NK-92 treated with Interleukin-12 subunit alpha and Interleukin-12 subunit beta, amount 100 ng/mL, for 24 hours (cell line): ENCODE results near the gene BBOX1.
"Not testable (repeated sequence)": the region's sequence is repeated elsewhere in the genome, so short reads cannot be mapped to it uniquely, and the experiment has no call there.

Experiments
- DNase-seq: peaks from one replicate; lab custom pipeline; 2025; lab: John Stamatoyannopoulos, UW

Gene BBOX1, protein sequence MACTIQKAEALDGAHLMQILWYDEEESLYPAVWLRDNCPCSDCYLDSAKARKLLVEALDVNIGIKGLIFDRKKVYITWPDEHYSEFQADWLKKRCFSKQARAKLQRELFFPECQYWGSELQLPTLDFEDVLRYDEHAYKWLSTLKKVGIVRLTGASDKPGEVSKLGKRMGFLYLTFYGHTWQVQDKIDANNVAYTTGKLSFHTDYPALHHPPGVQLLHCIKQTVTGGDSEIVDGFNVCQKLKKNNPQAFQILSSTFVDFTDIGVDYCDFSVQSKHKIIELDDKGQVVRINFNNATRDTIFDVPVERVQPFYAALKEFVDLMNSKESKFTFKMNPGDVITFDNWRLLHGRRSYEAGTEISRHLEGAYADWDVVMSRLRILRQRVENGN

GRCh38 chr11:27040302-27041115, at the start of gene BBOX1:
TSS of gene BBOX1 (plus strand) at chr11:27040815. CDS start at chr11:27055431, 14,616 bp downstream.
- no peak for DNase-seq

GRCh38 chr11:26992031-26992541, 48.5 kb upstream of the BBOX1 start:
- DNase-seq, result no peak

DNA sequence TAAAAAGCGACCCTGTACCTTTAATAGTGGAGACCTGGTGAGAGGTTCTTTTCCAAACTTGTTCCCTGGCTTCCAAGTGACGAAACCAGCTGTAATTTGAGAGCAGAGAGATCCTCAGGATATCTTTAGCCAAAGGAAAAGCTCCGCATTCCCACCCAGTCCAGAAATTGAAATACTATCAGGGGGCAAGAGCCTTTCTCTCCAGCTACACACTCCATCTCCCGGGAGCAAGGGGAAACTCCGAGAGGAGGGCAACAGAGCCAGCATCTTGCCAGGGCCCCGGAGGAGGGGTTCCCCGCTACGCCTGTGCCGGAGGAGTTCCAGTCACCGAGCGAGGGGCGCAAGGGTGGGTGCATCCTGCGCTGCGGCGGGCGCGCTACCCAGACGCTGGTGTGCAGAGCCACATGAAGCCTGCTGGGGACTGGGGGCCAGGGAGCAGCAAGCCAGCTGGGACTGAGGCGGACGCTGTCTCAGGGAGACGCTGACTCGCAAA, 46.6 kb upstream of the BBOX1 start, which contains the start of gene FIBIN:
TSS of gene FIBIN (plus strand) at position 148 of the 493 bp plus-strand sequence. CDS start 415 bp downstream, outside the sequence.
- no peak for DNase-seq

DNA sequence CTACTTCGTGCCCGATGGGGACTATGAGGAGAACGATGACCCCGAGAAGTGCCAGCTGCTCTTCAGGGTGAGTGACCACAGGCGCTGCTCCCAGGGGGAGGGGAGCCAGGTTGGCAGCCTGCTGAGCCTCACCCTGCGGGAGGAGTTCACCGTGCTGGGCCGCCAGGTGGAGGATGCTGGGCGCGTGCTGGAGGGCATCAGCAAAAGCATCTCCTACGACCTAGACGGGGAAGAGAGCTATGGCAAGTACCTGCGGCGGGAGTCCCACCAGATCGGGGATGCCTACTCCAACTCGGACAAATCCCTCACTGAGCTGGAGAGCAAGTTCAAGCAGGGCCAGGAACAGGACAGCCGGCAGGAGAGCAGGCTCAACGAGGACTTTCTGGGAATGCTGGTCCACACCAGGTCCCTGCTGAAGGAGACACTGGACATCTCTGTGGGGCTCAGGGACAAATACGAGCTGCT, 46.0 kb upstream of the BBOX1 start:
- no peak for DNase-seq

DNA sequence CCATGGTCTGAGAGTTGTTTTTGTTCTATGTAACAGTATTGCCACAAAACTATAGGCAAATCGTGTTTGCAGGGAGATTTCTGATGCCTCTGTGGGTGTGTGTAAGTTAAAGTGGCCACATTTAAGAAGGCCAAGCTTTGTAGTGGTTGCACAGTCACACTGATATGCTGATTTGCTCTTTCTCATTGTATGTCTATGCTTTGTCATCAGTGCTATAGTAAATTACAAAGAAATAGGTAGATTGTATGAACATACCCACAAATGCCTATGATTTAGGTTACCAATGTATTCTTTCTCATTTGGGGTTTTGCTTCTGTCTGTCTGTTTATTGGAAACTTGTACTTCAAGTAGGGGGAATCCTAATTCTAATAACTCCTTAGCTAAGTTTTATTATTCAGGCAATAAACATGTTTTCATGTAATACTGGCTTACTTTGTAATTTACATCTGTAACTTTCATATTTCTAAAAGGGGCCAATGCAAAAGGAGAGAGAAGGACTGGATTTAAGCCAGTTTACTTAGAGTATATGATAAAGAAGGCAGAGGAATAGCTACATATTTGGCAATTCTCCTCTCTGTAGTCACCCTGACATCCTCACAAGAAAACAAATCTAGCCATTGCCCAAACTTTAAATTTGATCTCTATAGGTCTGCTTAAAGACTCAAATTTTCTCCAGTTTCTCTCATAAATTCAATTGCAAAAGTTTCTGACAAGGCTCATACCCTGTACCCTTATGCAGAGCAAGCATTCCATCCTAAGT, 44.7 kb upstream of the BBOX1 start:
- DNase-seq, result no peak

DNA sequence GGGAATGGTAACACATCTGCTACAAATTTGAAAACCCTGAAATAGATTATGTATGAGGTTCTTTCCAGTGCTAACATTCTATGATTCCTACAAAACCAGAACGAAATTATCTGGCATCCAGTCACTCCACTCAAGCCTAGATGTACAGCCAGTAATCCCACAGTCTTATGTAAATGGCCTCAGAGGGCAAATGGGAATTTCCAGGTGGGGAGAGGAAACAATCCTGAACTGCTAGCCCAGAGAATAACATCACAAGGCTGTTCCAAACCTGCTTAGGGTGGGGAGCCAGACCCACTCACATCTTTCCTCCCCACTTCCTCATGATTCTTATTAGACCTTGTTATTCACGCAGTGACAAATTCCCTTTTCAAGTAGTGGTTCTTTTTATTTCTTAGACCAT, 43.2 kb upstream of the BBOX1 start:
- no peak for DNase-seq

DNA sequence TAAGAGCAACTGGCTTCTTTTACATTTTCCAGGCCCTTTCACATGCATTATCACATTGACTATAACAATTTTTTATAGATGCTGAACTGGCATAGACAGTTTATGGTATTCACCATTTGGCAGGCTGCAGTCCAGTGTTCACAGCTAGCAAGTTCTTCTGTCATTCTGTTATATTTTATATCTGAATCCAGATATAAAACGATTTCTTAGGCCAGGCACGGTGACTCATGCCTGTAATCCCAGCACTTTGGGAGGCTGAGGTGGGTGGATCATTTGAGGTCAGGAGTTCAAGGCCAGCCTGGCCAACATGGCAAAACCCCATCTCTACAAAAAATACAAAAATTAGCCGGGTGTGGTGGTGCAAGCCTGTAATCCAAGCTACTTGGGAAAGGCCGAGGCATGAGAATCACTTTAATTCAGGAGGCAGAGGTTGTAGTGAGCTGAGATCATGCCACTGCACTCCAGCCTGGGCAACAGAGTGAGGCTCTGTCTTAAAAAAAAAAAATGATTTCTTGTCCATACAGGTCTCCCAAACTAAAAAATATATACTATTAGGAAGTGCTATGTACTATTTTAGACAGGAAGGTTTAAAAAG, 39.4 kb upstream of the BBOX1 start:
- DNase-seq, result not testable (repeated sequence)

DNA sequence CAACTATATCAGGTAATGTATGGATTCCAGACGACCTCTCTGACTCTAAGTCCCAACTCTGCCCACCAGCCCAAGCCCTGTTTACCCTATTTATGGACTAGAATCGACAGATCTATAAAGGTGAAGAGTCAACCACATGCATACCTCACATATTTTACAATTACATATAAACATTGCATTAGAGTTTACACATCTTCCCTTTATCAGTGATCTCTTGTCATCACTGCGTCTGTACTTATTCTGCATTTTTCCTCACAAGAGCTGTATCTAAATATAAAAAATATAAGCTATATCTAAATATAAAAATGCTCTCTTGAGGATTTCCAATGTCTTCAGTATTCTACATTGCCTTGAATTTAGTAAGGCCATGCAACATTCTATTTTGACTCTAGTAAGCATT, 38.2 kb upstream of the BBOX1 start:
- DNase-seq, result no peak

- DNase-seq, result no peak
These were observed 37.8 kb upstream of the BBOX1 start for GRCh38 chr11:27002838-27003237.

GRCh38 chr11:27004103-27004502, 36.5 kb upstream of the BBOX1 start:
- no peak for DNase-seq

- DNase-seq, result no peak
These were observed 31.6 kb upstream of the BBOX1 start for GRCh38 chr11:27008811-27009535.

DNA sequence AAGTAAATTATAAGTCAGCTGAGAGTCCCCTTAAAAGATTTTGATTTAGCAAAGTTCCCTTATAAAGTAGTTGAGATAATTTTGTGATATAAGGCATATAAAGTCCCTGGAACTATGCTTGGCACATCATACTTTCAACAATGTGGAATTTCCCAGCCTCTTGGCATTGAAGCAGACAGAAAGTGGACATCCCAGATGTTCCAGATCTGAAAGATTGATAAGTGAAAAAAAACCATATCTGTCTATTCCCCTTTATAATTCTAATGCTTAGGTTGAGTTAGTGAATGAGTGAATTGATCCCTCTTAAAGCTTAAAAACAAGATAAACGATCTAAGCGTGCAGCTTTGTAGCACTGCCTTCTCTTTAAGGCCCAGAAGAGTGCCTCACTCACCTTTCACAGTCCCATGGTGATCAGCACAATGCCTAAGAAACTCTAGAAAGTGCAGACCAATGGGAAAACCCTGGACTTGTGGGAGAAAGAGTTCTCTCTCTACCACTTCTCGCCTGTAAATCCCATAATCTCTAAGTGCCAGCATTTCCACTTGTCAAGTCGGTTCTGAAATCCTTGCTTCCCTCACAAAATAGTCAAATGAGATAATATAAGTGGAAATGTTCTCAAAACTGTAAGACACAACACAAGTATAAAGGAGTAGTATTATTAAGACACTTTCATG, 28.9 kb upstream of the BBOX1 start:
- no peak for DNase-seq

- no peak for DNase-seq
These were observed 28.2 kb upstream of the BBOX1 start for GRCh38 chr11:27012234-27012921.

- no peak for DNase-seq
These were observed 26.7 kb upstream of the BBOX1 start for GRCh38 chr11:27013781-27014361.

- DNase-seq, result no peak
These were observed 21.6 kb upstream of the BBOX1 start for GRCh38 chr11:27018902-27019529.

DNA sequence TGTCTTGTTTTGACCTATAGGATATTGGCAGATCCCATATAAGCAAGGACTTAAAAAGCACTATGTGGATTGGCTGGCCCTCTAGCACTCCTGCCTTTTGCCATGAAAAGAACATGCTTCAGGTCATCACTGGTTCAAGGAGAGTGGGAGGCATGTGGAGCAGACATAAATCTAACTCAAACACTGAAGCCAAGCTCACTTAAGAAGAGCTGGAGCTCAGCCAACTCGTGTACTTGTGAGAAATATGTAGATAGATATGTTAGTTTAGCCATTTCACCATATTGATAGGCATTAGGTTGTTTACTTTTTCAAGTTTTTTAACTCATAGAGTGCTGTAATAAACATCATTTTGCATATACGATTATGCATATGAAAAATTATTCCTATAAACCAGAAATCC, 19.9 kb upstream of the BBOX1 start:
- DNase-seq, result no peak

GRCh38 chr11:27022659-27023251, 17.9 kb upstream of the BBOX1 start:
- no peak for DNase-seq

- DNase-seq, result no peak
These were observed 15.8 kb upstream of the BBOX1 start for GRCh38 chr11:27024865-27025264.
